Left renal cortex interstitium (tissue), 4 donors: ENCODE data around the gene STX5. TPM values are rescaled to one million over a fixed set of nuclear protein-coding genes. Genes with fewer than 3 reads are reported as not detected.
"Not testable (repeated sequence)": the region's sequence is repeated elsewhere in the genome, so short reads cannot be mapped to it uniquely, and the experiment has no call there.

ENCODE experiments used
- DNase-seq, 4 donors: peaks; one replicate each; pipeline ENCODE4 v3.0.0-alpha.2; 2013; ENCODE audit warnings: low read depth in 4 of 4, low spot score in 2 of 4, missing footprints in 1 of 4
- polyA plus RNA-seq, 4 donors: library from polyadenylated mRNA; unstranded; fragments of 120-200 nt; gene quantifications; one replicate each; pipeline ENCODE4 v1.2.1, GENCODE V29; 2013; ENCODE audit not compliant: insufficient read length in 4 of 4

STX5 gene
- 10 to 100 TPM; 53.8 to 61.9 (median 56.1) TPM for polyA plus RNA-seq

- DNase-seq: peak; percentile 96 to 98 (median 98)
Measured at GRCh38 chr11:62831520-62832335, at the start of gene STX5. TSS of gene STX5 (minus strand) at chr11:62832051. CDS start at chr11:62831243, 808 bp downstream.

DNA sequence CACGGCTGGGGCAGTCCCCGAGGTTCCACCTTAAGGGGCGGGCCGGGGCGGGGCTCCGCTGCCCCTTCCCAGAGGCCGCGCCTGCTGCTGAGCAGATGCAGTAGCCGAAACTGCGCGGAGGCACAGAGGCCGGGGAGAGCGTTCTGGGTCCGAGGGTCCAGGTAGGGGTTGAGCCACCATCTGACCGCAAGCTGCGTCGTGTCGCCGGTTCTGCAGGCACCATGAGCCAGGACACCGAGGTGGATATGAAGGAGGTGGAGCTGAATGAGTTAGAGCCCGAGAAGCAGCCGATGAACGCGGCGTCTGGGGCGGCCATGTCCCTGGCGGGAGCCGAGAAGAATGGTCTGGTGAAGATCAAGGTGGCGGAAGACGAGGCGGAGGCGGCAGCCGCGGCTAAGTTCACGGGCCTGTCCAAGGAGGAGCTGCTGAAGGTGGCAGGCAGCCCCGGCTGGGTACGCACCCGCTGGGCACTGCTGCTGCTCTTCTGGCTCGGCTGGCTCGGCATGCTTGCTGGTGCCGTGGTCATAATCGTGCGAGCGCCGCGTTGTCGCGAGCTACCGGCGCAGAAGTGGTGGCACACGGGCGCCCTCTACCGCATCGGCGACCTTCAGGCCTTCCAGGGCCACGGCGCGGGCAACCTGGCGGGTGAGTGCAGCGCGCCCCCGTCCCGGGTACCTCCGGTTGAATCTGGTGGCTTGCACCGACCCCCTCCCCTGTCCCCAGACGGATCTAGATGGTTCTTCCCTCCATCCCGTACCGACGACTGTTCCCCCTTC lies 49.1 kb upstream of the STX5 start, which contains the start of gene SLC3A2:
Gene SLC3A2, plus strand, starts transcription at position 94 of the 776 bp plus-strand sequence. Its CDS starts 128 bp downstream, at position 222.
- peak; percentile 72 to 84 (median 81) for DNase-seq

DNA sequence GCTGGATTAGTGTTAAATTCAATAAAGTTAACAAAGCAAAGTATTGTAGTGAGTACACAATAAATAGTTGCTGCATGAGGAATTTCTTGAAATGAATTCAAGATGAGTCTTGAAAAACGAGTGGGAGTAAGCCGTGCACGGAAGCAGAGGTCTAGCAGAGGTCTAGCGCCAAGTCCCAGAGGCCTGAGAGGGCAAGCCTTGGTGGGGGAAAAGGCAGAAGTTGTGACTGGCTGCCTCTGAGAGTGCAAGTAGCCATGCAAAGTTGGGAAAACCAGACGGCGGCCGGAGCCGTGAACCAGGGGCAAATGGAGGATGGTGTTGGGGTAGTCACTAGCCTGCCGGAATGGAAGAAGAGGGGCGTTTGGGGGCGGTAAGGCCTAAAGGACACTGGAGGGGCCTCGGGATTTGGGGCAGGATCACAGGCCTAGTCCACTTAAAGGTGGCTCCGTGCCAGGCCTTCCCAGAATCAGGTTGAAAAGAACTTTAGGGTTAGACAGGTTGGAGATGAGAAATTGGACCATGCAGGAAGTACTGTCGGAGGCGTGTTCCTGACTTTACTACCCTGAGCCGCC lies 48.5 kb upstream of the STX5 start:
- DNase-seq: peak in 2 of 4 donors; percentile 79 to 84

GRCh38 chr11:62879235-62879978 lies 47.6 kb upstream of the STX5 start:
- DNase-seq: no peak

GRCh38 chr11:62876712-62877111 lies 44.9 kb upstream of the STX5 start:
- no peak for DNase-seq

DNA sequence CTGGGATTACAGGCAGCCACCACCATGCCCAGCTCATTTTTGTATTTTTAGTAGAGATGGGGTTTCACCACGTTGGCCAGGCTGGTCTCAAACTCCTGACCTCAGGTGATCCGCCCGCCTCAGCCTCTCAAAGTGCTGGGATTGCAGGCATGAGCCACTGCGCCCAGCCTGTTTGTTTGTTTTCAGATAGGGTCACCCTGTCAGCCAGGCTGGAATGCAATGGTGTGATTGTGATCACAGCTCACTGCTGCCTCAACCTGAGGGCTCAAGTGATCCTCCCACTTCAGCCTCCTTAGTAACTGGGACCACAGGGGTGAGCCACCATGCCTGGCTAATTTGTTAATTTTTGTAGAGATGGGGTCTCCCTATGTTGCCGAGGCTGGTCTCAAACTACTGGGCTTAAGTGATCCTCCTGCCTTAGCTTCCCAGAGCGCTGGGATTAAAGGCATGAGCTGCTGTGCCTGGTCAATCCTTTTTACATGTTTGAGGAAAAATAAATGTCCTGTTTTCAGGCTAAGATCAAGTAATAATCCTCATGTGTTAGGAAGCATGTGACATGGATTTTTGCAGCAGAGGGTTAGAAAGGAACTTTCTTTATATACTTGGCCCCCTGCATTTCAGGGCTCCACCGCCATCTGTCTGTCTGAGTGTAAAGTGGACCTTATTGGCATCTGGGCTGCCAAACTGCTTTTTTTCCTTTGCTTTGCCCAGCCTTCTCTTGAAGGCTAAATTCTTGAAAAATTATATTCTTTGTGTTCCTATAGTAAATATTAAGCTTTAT lies 44.0 kb upstream of the STX5 start:
- DNase-seq: no peak

DNA sequence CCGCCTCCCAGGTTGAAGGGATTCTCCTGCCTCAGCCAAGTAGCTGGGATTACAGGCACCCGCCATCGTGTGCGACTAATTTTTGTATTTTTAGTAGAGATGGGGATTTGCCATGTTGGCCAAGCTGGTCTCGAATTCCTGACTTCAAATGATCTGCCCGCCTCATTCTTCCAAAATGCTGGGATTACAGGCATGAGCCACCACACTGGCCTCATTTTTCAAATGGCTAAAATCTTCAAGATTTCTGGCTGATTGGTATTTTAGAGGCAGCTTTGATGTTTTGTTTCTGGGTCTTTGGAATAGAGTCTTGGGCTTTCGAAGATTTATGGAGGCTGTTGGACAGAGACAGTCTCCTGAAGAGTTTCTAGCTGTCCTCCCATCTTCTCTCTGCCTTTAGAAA lies 43.0 kb upstream of the STX5 start:
- no peak for DNase-seq

DNA sequence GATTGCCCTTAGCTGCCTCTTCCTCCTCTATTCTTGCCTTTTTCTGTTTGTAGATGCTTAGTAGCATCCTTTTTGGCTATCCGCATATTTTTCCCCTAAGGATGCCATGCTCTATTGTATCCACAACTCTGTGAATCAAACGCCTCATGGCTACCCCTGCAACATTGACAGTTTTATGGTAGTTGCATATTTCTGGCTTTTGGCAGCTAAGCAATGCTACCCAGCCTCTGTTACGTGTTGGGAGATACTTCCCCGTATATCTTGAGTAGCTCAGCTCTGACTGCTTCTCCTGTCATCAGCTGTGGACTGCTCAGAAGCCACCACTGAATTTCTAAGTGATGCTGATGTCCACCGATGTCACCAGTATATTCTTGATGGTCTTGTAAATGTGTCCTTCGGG lies 33.8 kb upstream of the STX5 start:
- no peak for DNase-seq

- DNase-seq: no peak
Measured at GRCh38 chr11:62863687-62864335, 32.0 kb upstream of the STX5 start.

DNA sequence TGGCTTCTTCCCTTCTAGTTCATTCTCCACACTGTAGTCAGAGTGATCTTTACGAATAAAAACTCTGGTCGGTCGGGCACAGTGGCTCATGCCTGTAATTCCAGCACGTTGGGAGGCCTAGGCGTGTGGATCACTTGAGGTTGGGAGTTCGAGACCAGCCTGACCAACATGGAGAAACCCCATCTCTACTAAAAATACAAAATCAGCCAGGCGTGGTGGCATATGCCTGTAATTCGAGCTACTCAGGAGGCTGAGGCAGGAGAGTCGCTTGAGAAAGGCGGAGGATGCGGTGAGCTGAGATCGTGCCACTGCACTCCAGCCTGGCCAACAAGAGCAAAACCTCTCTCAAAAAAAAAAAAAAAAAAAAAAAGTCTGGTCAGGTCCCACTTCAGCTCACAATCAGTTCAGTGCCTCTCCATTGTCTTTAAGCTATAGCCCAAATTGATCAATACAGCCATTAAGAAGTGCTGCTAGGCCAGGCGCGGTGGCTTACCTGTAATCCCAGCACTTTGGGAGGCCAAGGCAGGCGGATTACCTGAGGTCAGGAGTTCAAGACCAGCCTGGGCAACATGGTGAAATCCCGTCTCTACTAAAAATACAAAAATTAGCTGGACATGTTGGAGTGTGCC lies 29.8 kb upstream of the STX5 start:
- DNase-seq: not testable (repeated sequence)

DNA sequence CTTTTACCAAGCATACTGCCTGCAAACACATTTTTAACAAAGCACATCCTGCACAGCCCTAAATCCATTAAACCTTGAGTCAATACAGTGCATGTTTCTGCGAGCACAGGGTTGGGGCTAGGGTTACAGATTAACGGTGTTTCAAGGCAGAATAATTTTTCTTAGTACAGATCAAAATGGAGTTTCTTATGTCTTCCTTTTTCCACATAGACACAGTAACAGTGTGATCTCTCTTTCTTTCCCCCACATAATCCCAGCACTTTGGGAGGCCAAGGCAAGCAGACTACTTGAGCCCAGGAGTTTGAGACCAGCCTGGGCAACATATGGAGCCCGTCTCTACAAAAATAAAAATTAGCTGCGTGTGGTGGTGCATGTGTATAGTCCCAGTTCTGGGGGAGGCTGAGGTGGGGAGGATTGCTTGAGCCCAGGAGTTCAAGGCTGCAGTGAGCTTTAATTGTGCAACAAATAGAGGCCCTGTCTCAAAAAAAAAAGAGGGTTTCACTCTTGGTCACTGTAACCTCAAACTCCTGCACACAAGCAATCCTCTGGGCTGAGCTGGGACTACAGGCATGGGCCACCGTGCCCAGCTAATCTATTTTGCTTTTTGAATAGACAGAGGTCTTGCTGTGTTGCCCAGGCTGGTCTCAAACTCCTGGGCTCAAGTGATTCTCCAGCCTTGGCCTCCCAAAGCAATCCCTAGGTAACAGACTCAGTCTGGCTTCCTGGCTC lies 29.1 kb upstream of the STX5 start:
- DNase-seq: no peak

- not testable (repeated sequence) for DNase-seq
Measured at GRCh38 chr11:62859281-62859703, 27.4 kb upstream of the STX5 start.

DNA sequence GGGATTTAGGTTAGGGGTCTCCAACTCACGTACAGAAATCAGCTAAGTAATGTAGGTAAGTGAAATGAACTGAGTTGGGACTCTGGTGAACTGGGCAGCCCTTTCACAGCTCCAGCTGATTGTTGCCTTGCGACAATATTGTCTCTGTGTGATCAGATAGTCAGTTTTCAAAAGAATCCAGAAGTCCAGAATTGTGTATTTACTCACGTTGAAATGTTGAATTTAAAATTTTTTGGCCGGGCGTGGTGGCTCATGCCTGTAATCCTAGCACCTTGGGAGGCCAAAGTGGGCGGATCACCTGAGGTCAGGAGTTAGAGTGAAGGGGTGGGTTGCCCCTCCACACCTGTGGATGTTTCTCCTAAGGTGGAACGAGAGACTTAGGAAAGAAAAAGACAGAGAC lies 26.4 kb upstream of the STX5 start:
- no peak for DNase-seq

- DNase-seq: no peak
Measured at GRCh38 chr11:62857541-62857982, 25.7 kb upstream of the STX5 start.

GRCh38 chr11:62856333-62856895 lies 24.6 kb upstream of the STX5 start:
- peak in 1 of 4 donors; percentile 37 for DNase-seq

GRCh38 chr11:62855571-62856332 lies 23.9 kb upstream of the STX5 start:
- DNase-seq: peak; percentile 90 to 96 (median 95)
